H4 (cell line): ENCODE results near the gene ARHGAP18. TPM values are rescaled to one million over a fixed set of nuclear protein-coding genes. Genes with fewer than 3 reads are reported as not detected.

ENCODE experiments used
- DNase-seq: peaks from one replicate; pipeline ENCODE4 v3.0.0-alpha.2; 2015; ENCODE audit warnings: low spot score
- total RNA-seq: library from RNA; depleted of rRNA; stranded (reverse); fragments of >200 nt; shearing (Covaris generic); gene quantifications from 2 replicates; pipeline ENCODE4 v1.2.3, GENCODE V29; 2014; rRNA removed

Gene ARHGAP18
- 8.0 and 8.9 TPM in 2 replicates for total RNA-seq

- peak; percentile 82 for DNase-seq
Measured at GRCh38 chr6:129709769-129710449, at the start of gene ARHGAP18. Gene ARHGAP18, minus strand, starts transcription at chr6:129710177. Its CDS starts 41 bp downstream, at chr6:129710136.

- DNase-seq = no peak
Measured at GRCh38 chr6:129755787-129756186, 45.8 kb upstream of the ARHGAP18 start.

GRCh38 chr6:129754750-129755149, 44.8 kb upstream of the ARHGAP18 start:
- no peak for DNase-seq

- no peak for DNase-seq
Measured at GRCh38 chr6:129753422-129753821, 43.4 kb upstream of the ARHGAP18 start.

- DNase-seq = no peak
Measured at GRCh38 chr6:129751384-129751783, 41.4 kb upstream of the ARHGAP18 start.

- DNase-seq = no peak
Measured at GRCh38 chr6:129750360-129750759, 40.4 kb upstream of the ARHGAP18 start.

GRCh38 chr6:129749749-129750120, 39.8 kb upstream of the ARHGAP18 start:
- DNase-seq = peak; percentile 55

GRCh38 chr6:129748901-129749748, 39.1 kb upstream of the ARHGAP18 start:
- DNase-seq = no peak

GRCh38 chr6:129748212-129748900, 38.4 kb upstream of the ARHGAP18 start:
- peak; percentile 70 for DNase-seq

GRCh38 chr6:129747588-129748112, 37.7 kb upstream of the ARHGAP18 start:
- DNase-seq = no peak

- no peak for DNase-seq
Measured at GRCh38 chr6:129744880-129745237, 34.9 kb upstream of the ARHGAP18 start.

- peak; percentile 50 for DNase-seq
Measured at GRCh38 chr6:129744201-129744879, 34.4 kb upstream of the ARHGAP18 start.

GRCh38 chr6:129740013-129740412, 30.0 kb upstream of the ARHGAP18 start:
- no peak for DNase-seq

GRCh38 chr6:129736105-129736504, 26.1 kb upstream of the ARHGAP18 start:
- DNase-seq = no peak

- DNase-seq = no peak
Measured at GRCh38 chr6:129733290-129733689, 23.3 kb upstream of the ARHGAP18 start.

GRCh38 chr6:129732542-129732941, 22.6 kb upstream of the ARHGAP18 start:
- DNase-seq = no peak

- no peak for DNase-seq
Measured at GRCh38 chr6:129732034-129732433, 22.1 kb upstream of the ARHGAP18 start.

GRCh38 chr6:129731428-129731827, 21.5 kb upstream of the ARHGAP18 start:
- DNase-seq = no peak

- no peak for DNase-seq
Measured at GRCh38 chr6:129730477-129731165, 20.6 kb upstream of the ARHGAP18 start.

- no peak for DNase-seq
Measured at GRCh38 chr6:129726650-129727049, 16.7 kb upstream of the ARHGAP18 start.

- DNase-seq = no peak
Measured at GRCh38 chr6:129725341-129725740, 15.4 kb upstream of the ARHGAP18 start.
